ENCODE measurements around the gene PPP6R3.
"Not testable (repeated sequence)": the region's sequence is repeated elsewhere in the genome, so short reads cannot be mapped to it uniquely, and the experiment has no call there.

GRCh38 chr11:68625069-68625468, 164.5 kb downstream of the PPP6R3 start:
- TF ChIP-seq, protein P1, sequence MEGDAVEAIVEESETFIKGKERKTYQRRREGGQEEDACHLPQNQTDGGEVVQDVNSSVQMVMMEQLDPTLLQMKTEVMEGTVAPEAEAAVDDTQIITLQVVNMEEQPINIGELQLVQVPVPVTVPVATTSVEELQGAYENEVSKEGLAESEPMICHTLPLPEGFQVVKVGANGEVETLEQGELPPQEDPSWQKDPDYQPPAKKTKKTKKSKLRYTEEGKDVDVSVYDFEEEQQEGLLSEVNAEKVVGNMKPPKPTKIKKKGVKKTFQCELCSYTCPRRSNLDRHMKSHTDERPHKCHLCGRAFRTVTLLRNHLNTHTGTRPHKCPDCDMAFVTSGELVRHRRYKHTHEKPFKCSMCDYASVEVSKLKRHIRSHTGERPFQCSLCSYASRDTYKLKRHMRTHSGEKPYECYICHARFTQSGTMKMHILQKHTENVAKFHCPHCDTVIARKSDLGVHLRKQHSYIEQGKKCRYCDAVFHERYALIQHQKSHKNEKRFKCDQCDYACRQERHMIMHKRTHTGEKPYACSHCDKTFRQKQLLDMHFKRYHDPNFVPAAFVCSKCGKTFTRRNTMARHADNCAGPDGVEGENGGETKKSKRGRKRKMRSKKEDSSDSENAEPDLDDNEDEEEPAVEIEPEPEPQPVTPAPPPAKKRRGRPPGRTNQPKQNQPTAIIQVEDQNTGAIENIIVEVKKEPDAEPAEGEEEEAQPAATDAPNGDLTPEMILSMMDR (IDR thresholded peaks at IDR 0.05): not testable (repeated sequence)
- not testable (repeated sequence) for TF ChIP-seq MAX (IDR thresholded peaks at IDR 0.05; ENCODE audit: low read depth)
- TF ChIP-seq, protein P2, sequence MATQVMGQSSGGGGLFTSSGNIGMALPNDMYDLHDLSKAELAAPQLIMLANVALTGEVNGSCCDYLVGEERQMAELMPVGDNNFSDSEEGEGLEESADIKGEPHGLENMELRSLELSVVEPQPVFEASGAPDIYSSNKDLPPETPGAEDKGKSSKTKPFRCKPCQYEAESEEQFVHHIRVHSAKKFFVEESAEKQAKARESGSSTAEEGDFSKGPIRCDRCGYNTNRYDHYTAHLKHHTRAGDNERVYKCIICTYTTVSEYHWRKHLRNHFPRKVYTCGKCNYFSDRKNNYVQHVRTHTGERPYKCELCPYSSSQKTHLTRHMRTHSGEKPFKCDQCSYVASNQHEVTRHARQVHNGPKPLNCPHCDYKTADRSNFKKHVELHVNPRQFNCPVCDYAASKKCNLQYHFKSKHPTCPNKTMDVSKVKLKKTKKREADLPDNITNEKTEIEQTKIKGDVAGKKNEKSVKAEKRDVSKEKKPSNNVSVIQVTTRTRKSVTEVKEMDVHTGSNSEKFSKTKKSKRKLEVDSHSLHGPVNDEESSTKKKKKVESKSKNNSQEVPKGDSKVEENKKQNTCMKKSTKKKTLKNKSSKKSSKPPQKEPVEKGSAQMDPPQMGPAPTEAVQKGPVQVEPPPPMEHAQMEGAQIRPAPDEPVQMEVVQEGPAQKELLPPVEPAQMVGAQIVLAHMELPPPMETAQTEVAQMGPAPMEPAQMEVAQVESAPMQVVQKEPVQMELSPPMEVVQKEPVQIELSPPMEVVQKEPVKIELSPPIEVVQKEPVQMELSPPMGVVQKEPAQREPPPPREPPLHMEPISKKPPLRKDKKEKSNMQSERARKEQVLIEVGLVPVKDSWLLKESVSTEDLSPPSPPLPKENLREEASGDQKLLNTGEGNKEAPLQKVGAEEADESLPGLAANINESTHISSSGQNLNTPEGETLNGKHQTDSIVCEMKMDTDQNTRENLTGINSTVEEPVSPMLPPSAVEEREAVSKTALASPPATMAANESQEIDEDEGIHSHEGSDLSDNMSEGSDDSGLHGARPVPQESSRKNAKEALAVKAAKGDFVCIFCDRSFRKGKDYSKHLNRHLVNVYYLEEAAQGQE (IDR thresholded peaks at IDR 0.05; ENCODE audit: low read depth, low read length): not testable (repeated sequence)

All from SK-N-SH (cell line).